Stromal cell of bone marrow (primary cell): ENCODE data around the gene DDX6.
"Not testable (repeated sequence)": the region's sequence is repeated elsewhere in the genome, so short reads cannot be mapped to it uniquely, and the experiment has no call there.

Experiments
- DNase-seq: peaks from one replicate; pipeline ENCODE4 v3.0.0-alpha.2; 2012; ENCODE audit warnings: low read depth

DDX6 gene, protein sequence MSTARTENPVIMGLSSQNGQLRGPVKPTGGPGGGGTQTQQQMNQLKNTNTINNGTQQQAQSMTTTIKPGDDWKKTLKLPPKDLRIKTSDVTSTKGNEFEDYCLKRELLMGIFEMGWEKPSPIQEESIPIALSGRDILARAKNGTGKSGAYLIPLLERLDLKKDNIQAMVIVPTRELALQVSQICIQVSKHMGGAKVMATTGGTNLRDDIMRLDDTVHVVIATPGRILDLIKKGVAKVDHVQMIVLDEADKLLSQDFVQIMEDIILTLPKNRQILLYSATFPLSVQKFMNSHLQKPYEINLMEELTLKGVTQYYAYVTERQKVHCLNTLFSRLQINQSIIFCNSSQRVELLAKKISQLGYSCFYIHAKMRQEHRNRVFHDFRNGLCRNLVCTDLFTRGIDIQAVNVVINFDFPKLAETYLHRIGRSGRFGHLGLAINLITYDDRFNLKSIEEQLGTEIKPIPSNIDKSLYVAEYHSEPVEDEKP

DNA sequence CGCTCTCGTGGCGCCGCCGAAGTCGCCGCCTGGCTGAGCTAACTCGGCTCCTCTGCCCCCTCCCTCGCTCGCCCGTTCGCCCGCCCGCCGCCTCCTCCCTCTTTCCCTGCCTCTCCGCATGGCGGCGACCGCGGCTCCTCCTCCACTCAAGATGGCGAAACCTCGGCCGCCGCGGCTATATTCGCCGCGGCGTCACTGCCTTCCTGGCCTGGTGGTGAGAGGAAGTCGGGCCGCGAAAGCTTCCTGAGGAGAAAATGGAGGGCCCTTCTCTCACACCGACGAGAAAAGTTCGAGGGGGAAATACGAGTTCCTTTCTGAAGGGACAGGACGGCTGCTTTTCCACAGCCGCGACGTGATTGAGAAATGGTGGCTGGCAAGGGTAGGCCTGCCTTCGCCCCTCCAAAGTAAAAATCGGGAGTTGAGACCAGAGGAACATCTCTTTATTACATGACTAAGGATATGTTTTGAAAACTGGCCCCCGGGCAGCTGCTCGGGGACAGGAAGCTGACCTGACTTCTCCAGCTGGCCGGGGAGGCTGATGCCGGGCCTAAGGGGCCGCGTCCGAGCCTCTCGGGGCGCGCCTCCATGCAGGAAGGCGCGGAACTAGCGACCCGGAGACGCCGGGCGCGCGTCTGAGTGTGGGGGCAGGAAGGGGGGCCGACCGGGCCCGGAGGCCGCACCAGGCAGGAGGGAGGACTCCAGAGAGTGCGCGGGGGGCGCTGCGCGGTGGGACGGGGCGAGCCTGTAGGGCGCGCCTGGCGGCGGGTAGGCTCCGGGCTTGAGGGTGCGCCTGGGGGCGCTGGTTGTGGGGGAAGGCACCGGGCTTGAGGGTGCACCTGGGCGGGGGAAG, at the start of gene DDX6:
DDX6 (minus strand) TSS at position 54 of the 850 bp plus-strand sequence. CDS start 4,913 bp downstream, outside the sequence.
- peak; percentile 80 for DNase-seq

DNA sequence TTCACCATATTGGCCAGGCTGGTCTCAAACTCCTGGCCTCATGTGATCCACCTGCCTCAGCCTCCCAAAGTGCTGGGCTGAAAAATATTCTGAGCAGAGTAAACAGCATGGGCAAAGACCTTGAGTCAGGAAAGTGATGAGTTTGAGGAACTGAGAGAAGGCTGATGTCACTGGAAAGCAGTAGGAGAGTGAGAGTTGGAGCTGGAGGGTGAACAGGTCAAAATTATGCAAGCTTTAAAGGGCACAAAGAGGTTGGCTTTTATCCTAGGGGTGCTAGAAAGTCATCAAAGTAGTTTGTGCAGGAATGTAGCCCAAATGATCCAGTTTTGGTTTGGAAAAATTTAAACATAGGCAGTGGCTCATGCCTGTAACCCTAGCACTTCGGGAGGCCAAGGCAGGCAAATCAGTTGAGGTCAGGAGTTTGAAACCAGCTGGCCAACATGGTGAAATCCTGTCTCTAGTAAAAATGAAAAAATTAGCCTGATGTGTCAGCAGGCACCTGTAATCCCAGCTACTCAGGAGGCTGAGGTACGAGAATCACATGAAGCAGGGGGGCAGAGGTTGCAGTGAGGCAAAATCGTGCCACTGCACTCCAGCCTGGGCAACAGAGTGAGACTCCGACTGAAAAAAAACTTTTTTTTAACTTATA, 48.1 kb upstream of the DDX6 start:
- peak; percentile 31 for DNase-seq

DNA sequence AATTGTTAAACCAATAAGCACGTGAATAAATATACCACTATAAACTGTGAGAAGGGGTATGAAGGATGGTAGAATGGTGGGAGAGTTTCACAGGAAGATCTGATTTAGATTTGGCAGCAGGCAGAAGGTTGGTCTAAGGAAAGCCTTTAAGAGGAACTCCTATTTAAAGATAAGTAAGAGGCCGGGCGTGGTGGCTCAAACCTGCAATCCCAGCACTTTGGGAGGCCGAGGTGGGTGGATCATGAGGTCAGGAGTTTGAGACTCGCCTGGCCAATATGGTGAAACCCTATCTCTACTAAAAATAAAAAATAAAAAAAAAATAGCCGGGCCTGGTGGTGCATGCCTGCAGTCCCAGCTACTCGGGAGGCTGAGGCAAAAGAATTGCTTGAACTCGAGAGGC, 46.9 kb upstream of the DDX6 start:
- no peak for DNase-seq

DNA sequence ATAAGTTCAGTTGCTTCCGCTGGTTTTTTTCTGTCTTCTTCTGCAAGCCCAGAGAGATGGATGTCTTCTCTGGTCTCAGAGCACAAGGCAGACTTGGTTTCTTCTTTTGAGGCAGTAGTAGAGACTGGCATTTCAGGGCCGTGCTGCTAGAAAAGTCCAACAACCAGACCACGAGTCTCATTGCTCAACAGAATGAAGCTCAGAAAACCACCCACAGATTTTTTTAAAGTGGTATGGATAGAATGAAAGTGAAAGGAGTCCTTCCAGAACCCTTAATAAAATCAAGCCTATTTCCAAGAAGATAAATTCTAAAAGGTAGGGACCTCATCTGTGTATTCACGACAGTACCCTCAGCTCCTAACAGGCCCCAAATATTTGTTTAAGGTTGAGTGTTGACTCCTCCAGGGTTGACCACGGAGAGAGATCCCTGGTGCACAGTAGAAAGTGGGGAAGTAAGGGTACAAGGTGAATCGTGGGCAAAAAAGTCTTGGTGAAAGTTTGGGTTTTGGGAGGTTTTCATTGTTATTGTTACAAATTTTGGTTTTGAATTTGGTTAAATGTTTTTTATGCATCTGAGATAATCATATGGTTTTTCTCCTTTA, 43.6 kb upstream of the DDX6 start:
- peak; percentile 43 for DNase-seq

DNA sequence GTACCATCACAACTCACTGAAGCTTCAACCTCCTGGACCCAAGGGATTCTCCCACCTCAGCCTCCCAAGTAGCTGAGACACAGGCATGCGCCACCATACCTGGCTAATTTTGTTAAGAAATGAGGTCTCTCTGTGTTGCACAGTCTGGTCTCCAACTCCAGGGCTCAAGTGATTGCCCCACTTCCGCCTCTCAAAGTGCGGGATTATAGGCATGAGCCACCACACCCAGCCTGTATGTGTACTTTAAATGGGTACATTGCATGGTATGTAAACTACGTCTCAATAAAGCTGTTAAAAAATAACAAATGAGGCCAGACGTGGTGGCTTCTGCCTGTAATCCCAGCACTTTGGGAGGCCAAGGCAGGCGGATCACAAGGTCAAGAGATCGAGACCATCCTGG, 36.2 kb upstream of the DDX6 start:
- DNase-seq = no peak

DNA sequence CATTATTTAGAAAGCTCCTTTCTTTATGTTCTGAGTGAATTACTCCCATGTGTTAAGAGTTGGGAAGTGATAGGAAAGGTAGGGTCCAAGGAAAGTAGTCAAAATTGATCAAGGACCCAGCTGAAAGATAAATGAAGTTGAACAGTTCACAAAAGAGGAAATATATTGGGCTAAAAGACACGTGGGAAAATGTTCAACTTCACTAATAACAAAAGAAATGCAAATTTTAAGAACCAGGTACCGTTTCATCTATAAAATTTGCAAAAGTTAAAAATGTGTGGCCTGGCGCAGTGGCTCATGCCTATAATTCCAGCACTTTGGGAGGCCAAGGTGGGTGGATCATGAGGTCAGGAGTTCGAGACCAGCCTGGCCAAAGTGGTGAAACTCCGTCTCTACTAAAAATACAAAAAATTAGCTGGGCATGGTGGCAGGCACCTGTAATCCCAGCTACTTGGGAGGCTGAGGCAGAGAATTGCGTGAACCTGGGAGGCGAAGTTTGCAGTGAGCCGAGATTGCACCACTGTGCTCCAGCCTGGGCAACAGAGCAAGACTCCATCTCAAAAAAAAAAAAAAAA, 32.1 kb upstream of the DDX6 start:
- not testable (repeated sequence) for DNase-seq

DNA sequence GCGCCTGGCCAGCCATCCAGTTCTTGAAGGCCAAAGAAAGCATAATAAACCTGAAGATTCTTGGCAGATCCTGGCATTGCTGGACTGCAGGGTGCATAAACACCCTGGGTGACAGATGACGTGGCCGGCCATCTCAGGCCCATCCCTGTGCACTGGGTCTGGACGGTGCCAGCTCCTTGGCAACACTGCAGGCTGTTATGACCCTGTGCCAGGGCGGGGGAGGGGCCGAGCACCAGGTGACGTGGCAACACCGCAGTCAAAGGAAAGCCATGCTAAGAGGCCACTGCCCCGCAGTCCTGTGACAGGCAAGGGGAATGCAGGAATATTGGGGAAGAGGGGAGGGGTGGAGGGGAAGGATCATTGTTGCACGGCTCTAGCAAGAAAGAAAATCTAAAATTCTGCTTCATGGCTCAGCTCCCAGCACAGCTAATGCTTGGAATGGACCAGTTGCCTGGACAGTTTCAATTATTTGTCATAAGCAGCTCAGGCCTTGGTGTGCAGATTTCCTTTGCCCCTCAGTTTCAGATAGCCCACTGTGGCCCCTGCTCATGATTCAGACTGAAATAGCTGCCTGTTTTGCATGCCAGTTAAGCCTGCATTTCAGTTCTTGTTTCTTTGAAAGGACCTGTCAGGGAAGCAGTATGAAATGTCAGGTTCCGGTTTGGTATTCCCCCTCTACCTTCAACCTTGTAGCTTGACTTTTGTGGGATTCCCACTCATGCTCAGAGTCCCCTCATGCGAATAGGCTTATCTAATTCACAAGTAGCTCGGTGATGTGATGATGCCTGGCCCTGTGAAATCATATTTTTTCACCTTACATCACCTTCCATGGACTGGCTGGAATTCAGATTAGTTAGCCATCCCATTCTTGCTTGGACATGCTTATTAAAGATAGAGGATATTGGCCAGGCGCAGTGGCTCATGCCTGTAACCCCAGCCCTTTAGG, 29.7 kb upstream of the DDX6 start:
- peak; percentile 37 for DNase-seq

DNA sequence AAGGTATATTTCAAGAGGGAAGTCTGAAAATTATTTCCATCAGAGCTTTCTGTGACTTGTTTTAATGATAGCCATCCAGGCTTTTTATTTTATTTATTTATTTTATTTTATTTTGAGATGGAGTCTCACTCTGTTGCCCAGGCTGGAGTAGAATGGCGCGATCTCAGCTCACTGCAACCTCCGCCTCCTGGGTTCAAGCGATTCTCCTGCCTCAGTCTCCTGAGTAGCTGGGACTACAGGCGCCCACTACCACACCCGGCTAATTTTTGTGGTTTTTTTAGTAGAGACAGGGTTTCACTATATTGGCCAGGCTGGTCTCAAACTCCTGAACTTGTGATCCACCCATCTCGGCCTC, 29.0 kb upstream of the DDX6 start:
- DNase-seq = not testable (repeated sequence)

DNA sequence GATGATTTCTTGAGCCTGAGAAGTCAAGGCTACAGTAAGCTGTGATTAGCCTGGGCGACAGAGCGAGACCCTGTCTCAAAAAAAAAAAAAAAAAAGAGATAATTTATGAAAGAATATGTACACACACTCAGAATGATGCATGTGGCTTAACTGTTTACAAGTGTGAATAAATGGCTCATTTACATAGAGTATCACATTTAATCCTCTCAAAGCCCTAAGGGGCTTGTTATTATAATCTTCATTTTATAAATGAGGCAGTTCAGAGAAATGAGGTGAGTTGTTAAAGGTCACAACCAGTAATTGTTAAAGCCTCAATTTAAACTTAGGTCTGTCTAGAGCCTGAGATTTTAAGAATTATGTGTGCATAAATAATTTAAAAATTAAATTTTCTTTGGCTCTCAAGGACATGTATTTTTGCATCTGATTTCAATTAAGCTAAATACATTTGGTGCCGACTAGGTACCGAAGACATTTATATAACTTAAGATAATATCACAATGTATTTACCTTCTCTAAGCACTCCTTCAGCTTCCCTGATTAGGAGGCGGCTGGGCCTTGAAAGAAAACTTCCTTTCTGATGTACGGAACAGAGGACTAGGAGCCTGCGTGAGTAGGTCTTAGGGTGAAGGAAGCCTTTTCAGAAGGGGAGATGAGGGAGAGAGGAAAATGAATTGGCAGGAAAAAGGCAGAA, 28.5 kb upstream of the DDX6 start:
- DNase-seq = no peak

DNA sequence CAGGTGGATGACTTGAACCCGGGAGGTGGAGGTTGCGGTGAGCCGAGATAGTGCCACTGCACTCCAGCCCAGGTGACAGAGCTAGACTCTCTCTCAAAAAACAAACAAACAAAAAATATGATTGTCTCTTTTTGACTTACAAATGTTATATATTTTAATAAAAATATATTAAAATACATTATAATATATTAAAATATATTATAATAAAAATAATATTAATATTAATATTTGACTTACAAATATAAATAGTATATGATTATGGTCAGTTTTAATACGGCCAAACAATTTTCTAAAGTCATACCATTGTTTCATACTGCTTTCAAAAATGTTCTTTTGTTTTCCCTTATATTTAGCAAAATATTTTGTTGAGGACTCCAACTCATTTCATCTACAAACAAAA, 27.2 kb upstream of the DDX6 start:
- DNase-seq = no peak

DNA sequence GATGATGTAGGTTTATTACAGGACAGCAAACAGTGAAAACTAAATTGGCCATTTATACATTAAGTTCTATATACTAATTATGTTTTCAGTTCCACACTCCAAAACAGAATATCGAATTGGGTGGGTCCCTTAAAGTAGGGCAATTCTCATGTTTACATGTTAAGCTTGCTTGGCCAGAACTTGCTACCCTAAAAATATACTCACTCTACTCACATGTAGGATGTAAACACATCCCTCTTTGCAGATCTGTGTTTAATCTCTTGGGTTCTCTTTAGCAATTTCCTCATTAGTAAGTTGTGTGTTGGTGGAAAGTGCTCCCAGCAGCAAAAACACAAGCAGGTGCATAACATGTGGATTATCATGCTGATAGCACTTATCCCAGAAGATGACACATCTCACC, 22.6 kb upstream of the DDX6 start:
- no peak for DNase-seq

DNA sequence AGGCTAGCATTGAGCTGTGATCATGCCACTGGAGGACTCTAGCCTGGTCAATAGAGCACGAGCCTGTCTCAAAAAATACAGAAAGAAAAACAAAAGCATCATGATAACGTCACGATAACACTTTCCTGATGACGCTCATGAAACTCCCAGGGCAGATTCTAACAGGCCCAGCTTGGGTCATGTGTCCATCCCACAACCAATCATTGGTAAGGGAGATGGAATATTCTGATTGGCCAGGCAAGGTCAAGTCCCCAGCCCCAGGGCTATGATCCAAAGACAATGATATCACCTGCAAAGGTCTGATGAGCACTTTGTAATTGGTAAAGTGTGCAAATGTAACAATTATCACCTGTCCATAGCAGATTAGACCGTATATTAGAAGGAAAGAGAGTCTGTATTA, 21.5 kb upstream of the DDX6 start:
- DNase-seq = no peak

DNA sequence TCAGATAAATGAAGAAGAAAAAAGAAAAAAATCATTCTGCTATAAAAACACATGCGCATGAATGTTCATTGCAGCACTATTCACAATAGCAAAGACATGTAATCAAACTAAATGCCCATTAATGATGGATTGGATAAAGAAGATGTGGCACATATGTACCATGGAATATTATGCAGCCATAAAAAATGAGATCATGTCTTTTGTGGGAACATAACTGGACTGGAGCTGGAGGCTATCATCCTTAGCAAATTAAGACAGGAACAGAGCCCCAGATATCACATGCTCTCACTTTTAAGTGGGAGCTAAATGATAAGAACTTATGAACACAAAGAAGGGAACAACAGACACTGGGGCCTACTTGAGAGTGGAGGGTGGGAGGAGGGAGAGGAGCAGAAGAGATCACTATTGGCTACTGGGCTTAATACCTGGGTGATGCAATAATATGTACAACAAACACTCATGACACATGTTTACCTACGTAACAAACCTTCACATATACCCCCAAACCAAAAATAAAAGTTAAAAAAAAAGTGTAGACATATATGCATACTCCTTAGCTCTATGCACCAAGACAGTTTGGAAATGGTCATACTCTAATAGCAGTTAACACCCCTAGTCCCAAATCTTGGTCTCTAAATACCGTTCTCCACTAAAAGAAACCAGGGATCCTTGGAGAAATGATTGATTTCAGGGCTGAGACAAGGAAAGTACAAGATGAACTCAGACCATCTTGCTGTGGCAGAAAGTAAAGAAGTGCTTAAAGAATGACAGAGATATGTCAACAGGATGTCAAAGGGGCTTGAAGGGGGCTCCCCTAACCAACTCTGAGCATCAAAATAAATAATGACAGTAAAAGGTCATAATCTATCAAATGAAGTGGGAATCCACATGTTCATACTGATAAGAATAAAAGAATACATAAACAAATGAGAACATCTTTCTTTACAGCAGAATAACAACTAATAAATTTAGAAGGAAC, 17.1 kb upstream of the DDX6 start:
- DNase-seq = no peak

DNA sequence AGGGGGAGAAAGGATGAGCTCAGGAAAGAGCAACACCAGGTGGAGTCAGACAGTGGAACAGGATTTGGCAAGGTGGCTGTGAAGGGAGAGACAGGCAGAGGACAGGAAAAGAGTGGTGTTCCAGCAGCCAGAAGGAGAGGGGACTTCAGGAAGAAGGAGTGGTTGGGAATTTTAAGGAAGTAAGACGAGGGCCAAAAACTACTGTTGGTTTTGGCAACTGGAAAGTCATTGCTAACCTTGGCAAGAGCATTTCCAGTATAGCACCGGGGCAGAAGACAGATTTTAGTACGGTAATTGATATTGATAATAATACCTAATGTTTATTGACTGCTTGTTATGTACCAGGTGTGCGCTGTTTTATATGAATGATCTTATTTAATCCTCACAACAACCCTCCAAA, 15.4 kb upstream of the DDX6 start:
- no peak for DNase-seq

DNA sequence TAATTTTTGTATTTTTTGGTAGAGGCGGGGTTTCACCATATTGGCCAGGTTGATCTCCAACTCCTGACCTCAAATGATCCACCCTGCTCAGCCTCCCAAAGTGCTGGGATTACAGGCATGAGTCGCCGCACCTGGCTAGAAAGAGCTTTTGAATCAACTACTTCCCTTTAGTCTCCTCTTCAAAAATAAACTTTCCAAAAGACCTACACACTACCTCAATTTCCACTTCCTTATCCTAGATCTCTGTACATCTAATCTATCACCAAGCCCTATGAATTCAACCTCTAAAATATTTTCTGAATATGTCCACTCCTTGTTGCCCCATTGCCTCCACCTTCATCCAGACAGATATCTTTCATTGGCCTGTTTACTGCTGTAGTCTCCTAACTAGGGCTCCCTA, 13.1 kb upstream of the DDX6 start:
- DNase-seq = no peak

DNA sequence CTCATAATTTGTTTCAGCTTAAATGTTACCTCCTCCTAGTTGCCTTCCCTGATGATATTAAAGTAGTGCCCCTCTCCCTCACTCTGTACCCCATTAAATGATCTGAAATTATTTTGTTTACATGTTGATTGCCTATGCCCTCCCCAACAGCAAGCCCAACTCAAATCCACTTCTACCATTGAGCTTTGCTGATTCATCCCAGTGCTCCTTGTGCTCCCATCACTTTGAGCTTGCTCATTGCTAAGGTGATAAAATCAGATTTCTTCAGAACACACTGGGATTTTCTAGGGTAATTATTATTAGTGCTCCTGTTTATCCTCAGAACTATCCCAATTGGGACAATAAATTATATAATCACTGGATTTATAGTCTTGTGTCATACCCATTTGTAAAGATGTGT, 8.4 kb upstream of the DDX6 start:
- DNase-seq = no peak

DNA sequence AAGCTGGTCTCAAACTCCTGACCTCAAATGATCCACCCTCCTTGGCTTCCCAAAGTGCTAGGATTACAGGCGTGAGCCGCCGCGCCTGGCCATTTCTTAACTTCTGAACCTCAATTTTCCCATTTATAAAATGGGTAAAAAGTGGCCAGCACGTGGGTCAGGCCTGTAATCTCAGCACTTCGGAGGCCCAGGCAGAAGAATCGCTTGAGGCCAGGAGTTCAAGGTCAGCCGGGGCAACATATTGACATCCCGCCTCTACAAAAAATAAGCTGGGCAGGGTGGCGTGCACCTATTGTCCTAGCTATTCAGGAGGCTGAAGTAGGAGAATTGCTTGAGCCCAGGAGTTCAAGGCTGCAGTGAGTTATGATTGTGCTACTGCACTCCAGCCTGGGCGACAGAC, 6.5 kb upstream of the DDX6 start:
- no peak for DNase-seq

DNA sequence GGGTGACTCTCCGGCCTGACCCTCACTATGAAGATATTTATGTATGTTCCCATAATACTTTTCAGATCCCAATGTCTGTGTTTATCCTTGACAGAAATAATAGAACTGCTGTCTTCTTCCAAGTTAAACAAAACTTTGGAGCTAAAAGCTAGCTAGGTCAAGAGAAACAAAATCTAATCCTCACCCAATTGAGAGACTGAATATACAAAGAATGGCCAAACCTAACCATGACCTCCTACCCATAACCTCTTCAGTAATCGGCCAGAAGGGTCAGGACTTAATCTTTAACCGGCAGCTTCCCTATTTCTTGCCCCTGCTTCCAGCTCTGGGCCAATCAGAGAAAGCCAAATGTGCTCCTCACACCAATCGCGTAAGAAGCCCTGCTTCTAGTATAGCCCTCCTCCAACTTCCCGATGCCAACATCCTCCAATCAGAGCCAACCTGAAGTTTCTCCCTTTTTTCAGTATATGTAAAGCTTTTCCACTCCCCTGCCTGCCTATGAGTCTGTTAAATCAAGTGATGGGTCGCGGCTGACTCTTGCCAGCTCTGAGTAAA, 1.7 kb upstream of the DDX6 start:
- peak; percentile 86 for DNase-seq
